Liver (tissue), 9 donors: ENCODE results near the gene SCGB1D1. TPM values are rescaled to one million over a fixed set of nuclear protein-coding genes. Genes with fewer than 3 reads are reported as not detected.
"Not testable (repeated sequence)": the region's sequence is repeated elsewhere in the genome, so short reads cannot be mapped to it uniquely, and the experiment has no call there.

Experiments used
- DNase-seq: peaks from one replicate; pipeline ENCODE4 v3.0.0-alpha.2; 2017; ENCODE audit warnings: low spot score
- H3K27ac ChIP-seq, 2 donors: one replicate each; pipeline ENCODE4 v1.7.0; 2013; ENCODE audit warnings: inconsistent platforms in 2 of 2, low read length in 2 of 2, control low read depth in 1 of 2, low read depth in 1 of 2, mild to moderate bottlenecking in 1 of 2
- H3K27me3 ChIP-seq, 4 donors: one replicate each; pipeline versions ENCODE4 v1.6.1 to v1.7.0; 2013; ENCODE audit warnings: low read length in 3 of 4, inconsistent platforms in 1 of 4, mild to moderate bottlenecking in 1 of 4, moderate library complexity in 1 of 4; ENCODE audit not compliant: control insufficient read depth in 4 of 4, insufficient read depth in 4 of 4
- H3K36me3 ChIP-seq, 4 donors: one replicate each; pipeline versions ENCODE4 v1.6.1 to v1.7.0; 2013; ENCODE audit warnings: low read length in 3 of 4, mild to moderate bottlenecking in 3 of 4, low read depth in 1 of 4, moderate library complexity in 1 of 4; ENCODE audit not compliant: control insufficient read depth in 4 of 4, insufficient read depth in 3 of 4
- H3K4me1 ChIP-seq, 4 donors: one replicate each; pipeline versions ENCODE4 v1.6.1 to v1.7.0; 2013; ENCODE audit warnings: low read length in 3 of 4, mild to moderate bottlenecking in 3 of 4, moderate library complexity in 1 of 4; ENCODE audit not compliant: control insufficient read depth in 4 of 4, insufficient read depth in 4 of 4
- H3K4me3 ChIP-seq, 3 donors: one replicate each; pipeline versions ENCODE4 v1.6.1 to v1.7.0; 2013; ENCODE audit warnings: low read length in 3 of 3, control low read depth in 1 of 3, low read depth in 1 of 3, mild to moderate bottlenecking in 1 of 3
- H3K9ac ChIP-seq, 2 donors: one replicate each; pipeline ENCODE4 v1.7.0; 2013; ENCODE audit warnings: low read length in 2 of 2, mild to moderate bottlenecking in 2 of 2, moderate library complexity in 2 of 2, control low read depth in 1 of 2, low read depth in 1 of 2
- H3K9me3 ChIP-seq, 4 donors: one replicate each; pipeline versions ENCODE4 v1.6.1 to v1.7.0; 2013; ENCODE audit warnings: low read length in 3 of 4; ENCODE audit not compliant: control insufficient read depth in 4 of 4
- CTCF ChIP-seq: fragments of 150-350 bp; IDR thresholded peaks from 2 replicates; pipeline ENCODE4 v1.5.1; 2017; ENCODE audit warnings: improper control_type of control experiment, low read depth, low read length; ENCODE audit not compliant: missing input control
- EGR1 ChIP-seq, 2 donors: IDR thresholded peaks; 2 replicates each; pipeline ENCODE4 v1.6.1; 2016 to 2018; ENCODE audit warnings: antibody characterized with exemption in 2 of 2, low read depth in 2 of 2
- FOXA2 ChIP-seq: IDR thresholded peaks from 2 replicates; pipeline ENCODE4 v1.6.1; 2016; ENCODE audit warnings: antibody characterized with exemption
- GABPA ChIP-seq, 2 donors: IDR thresholded peaks in 1 of 2; conservative IDR thresholded peaks in 1 of 2; 2 replicates each; pipeline ENCODE4 v1.6.1; 2016; ENCODE audit warnings: antibody characterized with exemption in 2 of 2, mild to moderate bottlenecking in 1 of 2, moderate library complexity in 1 of 2
- JUND ChIP-seq, 2 donors: IDR thresholded peaks; 2 replicates each; pipeline ENCODE4 v1.6.1; 2016; ENCODE audit warnings: antibody characterized with exemption in 2 of 2
- RAD21 ChIP-seq, 2 donors: IDR thresholded peaks; 2 replicates each; pipeline ENCODE4 v1.6.1; 2016; ENCODE audit warnings: antibody characterized with exemption in 2 of 2, mild to moderate bottlenecking in 2 of 2
- REST ChIP-seq: IDR thresholded peaks from 2 replicates; pipeline ENCODE4 v1.6.1; 2016; ENCODE audit warnings: antibody characterized with exemption, mild to moderate bottlenecking
- RXRA ChIP-seq, 2 donors: IDR thresholded peaks; 2 replicates each; pipeline ENCODE4 v1.6.1; 2017 to 2018; ENCODE audit warnings: antibody characterized with exemption in 2 of 2, mild to moderate bottlenecking in 1 of 2
- SP1 ChIP-seq: IDR thresholded peaks from 2 replicates; pipeline ENCODE4 v1.6.1; 2018; ENCODE audit warnings: antibody characterized with exemption, mild to moderate bottlenecking
- YY1 ChIP-seq: IDR thresholded peaks from 2 replicates; pipeline ENCODE4 v1.6.1; 2016; ENCODE audit warnings: antibody characterized with exemption, mild to moderate bottlenecking
- ZBTB33 ChIP-seq: IDR thresholded peaks from 2 replicates; pipeline ENCODE4 v1.6.1; 2016; ENCODE audit warnings: antibody characterized with exemption
- WGBS: extraction: QIAGEN DNeasy Blood & Tissue Kit; methylation state at CpG from one replicate; pipeline ENCODE4 v1.1.7; 2013; 5-methylcytosine and 5-hydroxymethylcytosine counted together
- polyA plus RNA-seq, 2 donors: library from polyadenylated mRNA; stranded (reverse) in 1 of 2; unstranded in 1 of 2; fragments of 200-250 nt in 1 of 2; fragments of >200 nt in 1 of 2; fragmentation: Nextera tagmentation in 1 of 2; extraction: Ambion mirVana in 1 of 2; gene quantifications; one replicate each; pipeline versions ENCODE4 v1.2.1 to v1.2.3, GENCODE V29; 2013 to 2015
- total RNA-seq, 2 donors: library from RNA; depleted of rRNA; stranded (reverse); fragments of >200 nt; gene quantifications; one replicate each; pipeline ENCODE4 v1.2.3, GENCODE V29; 2014
- donor health status: healthy.
- donor health status: healthy.
- donor health status: healthy.
- donor health status: healthy.
- donor health status: healthy.

SCGB1D1 gene
- total and polyA plus RNA-seq, 4 donors, result not detected

- no peak overlapping the region for H3K27ac ChIP-seq
- TF ChIP-seq REST (peak; percentile 93), YY1 (no peak), GABPA (IDR thresholded peaks at IDR 0.05 in 1 of 2, conservative IDR thresholded peaks at IDR 0.05 in 1 of 2) (no peak)
- WGBS, result 68% methylated on average over 4 of the region's 4 CpGs
- no peak overlapping the region for H3K4me3 ChIP-seq
- no peaks in the 10 kb centered on the region for H3K4me1 ChIP-seq
- H3K36me3 ChIP-seq, result no peaks in the 10 kb centered on the region
- H3K9ac ChIP-seq, result no peak overlapping the region
- no peaks in the 10 kb centered on the region for H3K9me3 ChIP-seq
- peaks cover 0 to 3% (median 1%) of the 10 kb centered on the region in 4 donors for H3K27me3 ChIP-seq
- DNase-seq, result no peak
These were observed 3.9 kb downstream of the SCGB1D1 start for GRCh38 chr11:62193952-62194351.

GRCh38 chr11:62195010-62195409 is 5.0 kb downstream of the SCGB1D1 start:
- H3K36me3 ChIP-seq, H3K27ac ChIP-seq, H3K27me3 ChIP-seq, DNase-seq, H3K9ac ChIP-seq, H3K9me3 ChIP-seq, H3K4me3 ChIP-seq, H3K4me1 ChIP-seq: not testable (repeated sequence)
- 11% methylated on average over 5 of the region's 9 CpGs for WGBS

- no peaks in the 10 kb centered on the region for H3K4me1 ChIP-seq
- H3K27ac ChIP-seq, result no peak overlapping the region
- H3K27me3 ChIP-seq, result peaks cover 0 to 6% (median 2%) of the 10 kb centered on the region in 4 donors
- TF ChIP-seq FOXA2 (no peak), RAD21 (IDR thresholded peaks at IDR 0.05) (no peak), RXRA (IDR thresholded peaks at IDR 0.05) (no peak), EGR1 (IDR thresholded peaks at IDR 0.05; ENCODE audit: low read depth in 2 of 2) (no peak), CTCF (no peak), YY1 (no peak), REST (no peak), JUND (IDR thresholded peaks at IDR 0.05) (no peak), SP1 (no peak), ZBTB33 (no peak)
- DNase-seq, result no peak
- H3K9me3 ChIP-seq, result no peaks in the 10 kb centered on the region
- whole genome bisulfite sequencing, result 62% methylated on average over 7 of the region's 7 CpGs
- no peak overlapping the region for H3K9ac ChIP-seq
- H3K4me3 ChIP-seq, result no peak overlapping the region
- H3K36me3 ChIP-seq, result no peaks in the 10 kb centered on the region
These were observed 5.9 kb downstream of the SCGB1D1 start for GRCh38 chr11:62195945-62196344.

GRCh38 chr11:62197400-62197799 is 7.4 kb downstream of the SCGB1D1 start:
- not testable (repeated sequence) for H3K36me3 ChIP-seq, H3K9ac ChIP-seq, H3K27ac ChIP-seq, H3K9me3 ChIP-seq, DNase-seq, H3K4me3 ChIP-seq, H3K4me1 ChIP-seq, H3K27me3 ChIP-seq
- WGBS, result 94% methylated on average over 2 of the region's 2 CpGs
